ENCODE data around the gene TAF8. TPM values are rescaled to one million over a fixed set of nuclear protein-coding genes. Genes with fewer than 3 reads are reported as not detected.

TAF8 gene
- total RNA-seq, 4 donors from 2014 or later: 15.3 to 36.2 (median 21.8) TPM

DNA sequence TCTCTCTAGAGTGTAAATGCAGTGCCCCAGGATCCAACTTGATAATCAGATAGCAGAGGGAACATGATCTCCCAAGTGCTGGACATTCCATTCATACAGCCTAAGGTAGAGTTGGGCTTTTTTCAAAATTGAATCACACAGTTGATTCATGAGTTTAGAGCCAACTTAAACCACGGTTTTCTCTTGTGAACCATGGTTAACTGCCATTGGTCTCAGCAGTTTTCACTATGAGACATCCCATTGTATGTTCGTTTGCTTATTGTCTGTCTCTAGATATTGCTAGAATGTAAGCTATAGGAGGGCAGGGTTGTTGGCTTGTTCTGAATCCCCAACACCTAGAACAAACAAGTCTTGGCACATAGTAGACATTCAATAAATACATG, 37.2 kb upstream of the TAF8 start:
- Histone ChIP-seq H3K27me3 (no peaks in the 10 kb centered on the region), H3K36me3 (no peaks in the 10 kb centered on the region), H3K9me3 (no peaks in the 10 kb centered on the region), H3K4me1 (peaks cover 3 to 19% (median 4%) of the 10 kb centered on the region in 4 donors), H3K27ac (no peak overlapping the region), H3K4me3 (no peak overlapping the region)
- in situ Hi-C loops (cut with MboI; ENCODE audit: low pct_ligation_motif_present in 1 of 4, low pct_unique_long_range_greater_than_20kb in 1 of 4, low sequenced_read_pairs in 3 of 4): no loop called here
- intact Hi-C loops (cut with DNase I; ENCODE audit: low total_unique reads): no loop called here
- 75 to 87% methylated on average over 2 of the region's 2 CpGs for WGBS, 2 donors (ENCODE audit: low coverage in 1 of 2)
- DNase-seq: no peak
- TF ChIP-seq POLR2AphosphoS5 (IDR thresholded peaks at IDR 0.05): no peak

GRCh38 chr6:42017021-42017643, 33.2 kb upstream of the TAF8 start:
- H3K9me3 ChIP-seq: no peaks in the 10 kb centered on the region
- no peak for DNase-seq
- in situ Hi-C loops (cut with MboI; ENCODE audit: low pct_ligation_motif_present in 1 of 4, low pct_unique_long_range_greater_than_20kb in 1 of 4, low sequenced_read_pairs in 3 of 4): no loop called here
- TF ChIP-seq POLR2AphosphoS5 (IDR thresholded peaks at IDR 0.05): no peak
- no peak for TF ChIP-seq EP300 (IDR thresholded peaks at IDR 0.05; ENCODE audit: low read depth)
- TF ChIP-seq POLR2A (IDR thresholded peaks at IDR 0.05): no peak
- TF ChIP-seq CTCF (IDR thresholded peaks at IDR 0.05): no peak
- H3K36me3 ChIP-seq: no peaks in the 10 kb centered on the region
- intact Hi-C loops (cut with DNase I; ENCODE audit: low total_unique reads): no loop called here
- WGBS, 2 donors (ENCODE audit: low coverage in 1 of 2): 66 to 85% methylated on average over 3 to 4 of the region's 4 CpGs
- H3K4me1 ChIP-seq: peaks cover 0 to 16% (median 8%) of the 10 kb centered on the region in 4 donors
- no peaks in the 10 kb centered on the region for H3K27me3 ChIP-seq
- H3K4me3 ChIP-seq: no peak overlapping the region
- H3K27ac ChIP-seq: no peak overlapping the region

- intact Hi-C loops (cut with DNase I; ENCODE audit: low total_unique reads): no loop called here
- H3K27ac ChIP-seq: no peak overlapping the region
- WGBS, 2 donors (ENCODE audit: low coverage in 1 of 2): 79 to 90% methylated on average over 4 to 8 of the region's 8 CpGs
- DNase-seq: no peak
- H3K9me3 ChIP-seq: no peaks in the 10 kb centered on the region
- H3K27me3 ChIP-seq: no peaks in the 10 kb centered on the region
- TF ChIP-seq CTCF (IDR thresholded peaks at IDR 0.05) (no peak), POLR2AphosphoS5 (IDR thresholded peaks at IDR 0.05) (no peak), POLR2A (IDR thresholded peaks at IDR 0.05) (no peak)
- in situ Hi-C loops (cut with MboI; ENCODE audit: low pct_ligation_motif_present in 1 of 4, low pct_unique_long_range_greater_than_20kb in 1 of 4, low sequenced_read_pairs in 3 of 4): no loop called here
- H3K36me3 ChIP-seq: no peaks in the 10 kb centered on the region
- peaks cover 0 to 20% (median 10%) of the 10 kb centered on the region in 4 donors for H3K4me1 ChIP-seq
- H3K4me3 ChIP-seq: no peak overlapping the region
Observed at GRCh38 chr6:42020967-42021366, 29.4 kb upstream of the TAF8 start.

- no peak overlapping the region for H3K4me3 ChIP-seq
- in situ Hi-C loops (cut with MboI; ENCODE audit: low pct_ligation_motif_present in 1 of 4, low pct_unique_long_range_greater_than_20kb in 1 of 4, low sequenced_read_pairs in 3 of 4) (no loop called here), intact Hi-C loops (cut with DNase I; ENCODE audit: low total_unique reads) (no loop called here)
- peak overlapping the region in 1 of 4 donors; percentile 31 for H3K27ac ChIP-seq
- H3K9me3 ChIP-seq: no peaks in the 10 kb centered on the region
- DNase-seq: no peak
- TF ChIP-seq EP300 (IDR thresholded peaks at IDR 0.05; ENCODE audit: low read depth) (no peak), CTCF (IDR thresholded peaks at IDR 0.05) (no peak), POLR2A (IDR thresholded peaks at IDR 0.05) (no peak), POLR2AphosphoS5 (IDR thresholded peaks at IDR 0.05) (no peak)
- WGBS, 2 donors (ENCODE audit: low coverage in 1 of 2): 32 to 49% methylated on average over 5 to 12 of the region's 12 CpGs
- H3K4me1 ChIP-seq: peaks cover 0 to 16% (median 9%) of the 10 kb centered on the region in 4 donors
- H3K27me3 ChIP-seq: no peaks in the 10 kb centered on the region
- H3K36me3 ChIP-seq: no peaks in the 10 kb centered on the region
Observed at GRCh38 chr6:42021847-42022754, 28.2 kb upstream of the TAF8 start.
